ENCODE data around the gene LPCAT1.

The LPCAT1 gene

GRCh38 chr5:1414311-1415058 is 109.3 kb downstream of the LPCAT1 start:
- in situ Hi-C loops (cut with MboI; ENCODE audit: low sequenced_read_pairs): no loop called here

- in situ Hi-C loops (cut with MboI; ENCODE audit: low sequenced_read_pairs): no loop called here
Measured at GRCh38 chr5:1413611-1414241, 110.0 kb downstream of the LPCAT1 start.

- in situ Hi-C loops (cut with MboI; ENCODE audit: low sequenced_read_pairs): no loop called here
Measured at GRCh38 chr5:1413211-1413610, 110.5 kb downstream of the LPCAT1 start.

- in situ Hi-C loops (cut with MboI; ENCODE audit: low sequenced_read_pairs): no loop called here
Measured at GRCh38 chr5:1412621-1413020, 111.1 kb downstream of the LPCAT1 start.

DNA sequence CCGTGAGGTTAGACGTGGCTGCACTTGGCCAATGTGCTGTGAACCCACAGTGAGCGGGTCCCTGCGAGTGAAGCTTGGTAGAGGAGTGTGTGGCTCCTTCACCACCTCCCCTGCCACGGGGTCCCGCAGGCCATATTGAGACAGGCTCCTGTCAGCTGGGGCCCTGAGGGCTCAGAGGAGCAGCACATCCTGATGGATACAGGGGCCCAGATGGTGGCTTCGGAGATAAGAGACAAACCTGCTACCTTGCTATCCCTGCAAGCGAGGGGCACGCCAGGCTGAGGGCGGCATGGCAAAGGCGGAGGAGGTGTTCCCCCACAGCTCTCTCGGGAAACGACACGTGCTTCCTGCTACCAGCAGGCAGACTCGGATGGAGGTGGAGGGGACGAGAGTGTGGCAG is 111.6 kb downstream of the LPCAT1 start:
- in situ Hi-C loops (cut with MboI; ENCODE audit: low sequenced_read_pairs): no loop called here
